Neuronal stem cell (in vitro differentiated cells): ENCODE data around the gene NFAM1.
A peak's percentile ranks its signal among the peaks of the same experiment; 100 is the strongest.

ENCODE experiments used
- DNase-seq: peaks from one replicate; pipeline ENCODE4 v3.0.0-alpha.2; 2013; ENCODE audit warnings: low spot score
- H2AFZ ChIP-seq: one replicate; pipeline ENCODE4 v1.6.1; 2013; ENCODE audit warnings: mild to moderate bottlenecking, low read length, inconsistent platforms
- H2AK5ac ChIP-seq: 2 replicates; pipeline ENCODE4 v1.6.1; 2013; ENCODE audit warnings: low read depth, mild to moderate bottlenecking, inconsistent platforms, low read length, moderate library complexity, mixed read lengths
- H2BK120ac ChIP-seq: 2 replicates; pipeline ENCODE4 v1.6.1; 2013; ENCODE audit warnings: low read depth, mild to moderate bottlenecking, inconsistent platforms, low read length, moderate library complexity, mixed read lengths
- H2BK12ac ChIP-seq: one replicate; pipeline ENCODE4 v1.6.1; 2013; ENCODE audit warnings: low read length, inconsistent platforms
- H2BK15ac ChIP-seq: 2 replicates; pipeline ENCODE4 v1.6.1; 2013; ENCODE audit warnings: mild to moderate bottlenecking, low read length, inconsistent platforms, mixed read lengths
- H2BK5ac ChIP-seq: one replicate; pipeline ENCODE4 v1.6.1; 2013; ENCODE audit warnings: inconsistent platforms, mild to moderate bottlenecking, low read length, moderate library complexity
- H3K14ac ChIP-seq: one replicate; pipeline ENCODE4 v1.6.1; 2013; ENCODE audit warnings: low read length, inconsistent platforms
- H3K18ac ChIP-seq: 2 replicates; pipeline ENCODE4 v1.6.1; 2013; ENCODE audit warnings: low read length, inconsistent platforms
- H3K23ac ChIP-seq: 2 replicates; pipeline ENCODE4 v1.6.1; 2013; ENCODE audit warnings: low read depth, mild to moderate bottlenecking, mixed read lengths, low read length, inconsistent platforms; ENCODE audit not compliant: poor library complexity
- H3K27ac ChIP-seq: replicated peaks from 3 replicates; pipeline ENCODE4 v1.5.1; 2013; ENCODE audit warnings: low read length, inconsistent platforms
- H3K27me3 ChIP-seq, 3 experiments: 2 replicates each; pipeline ENCODE4 v1.6.1; 2013; ENCODE audit warnings: low read length in 3 of 3, mild to moderate bottlenecking in 2 of 3, inconsistent platforms in 1 of 3, low read depth in 1 of 3, mixed read lengths in 1 of 3, moderate library complexity in 1 of 3; ENCODE audit not compliant: control insufficient read depth in 3 of 3, insufficient read depth in 3 of 3
- H3K36me3 ChIP-seq, 2 donors: replicated peaks in 1 of 2; 2 replicates each; pipeline ENCODE4 v1.6.1; 2013; ENCODE audit warnings: low read length in 2 of 2; ENCODE audit not compliant: control insufficient read depth in 2 of 2, insufficient read depth in 2 of 2
- H3K4ac ChIP-seq: 2 replicates; pipeline ENCODE4 v1.6.1; 2013; ENCODE audit warnings: inconsistent platforms, mild to moderate bottlenecking, low read length, moderate library complexity
- H3K4me1 ChIP-seq, 2 donors: 1 replicate in 1 of 2; 2 replicates in 1 of 2; pipeline ENCODE4 v1.6.1; 2013; ENCODE audit warnings: low read length in 2 of 2, low read depth in 1 of 2; ENCODE audit not compliant: control insufficient read depth in 2 of 2, insufficient read depth in 1 of 2
- H3K4me2 ChIP-seq: one replicate; pipeline ENCODE4 v1.6.1; 2013; ENCODE audit warnings: mild to moderate bottlenecking, low read length, inconsistent platforms; ENCODE audit not compliant: insufficient read depth, poor library complexity, severe bottlenecking
- H3K4me3 ChIP-seq, 2 donors: 2 replicates each; pipeline ENCODE4 v1.5.1; 2013; ENCODE audit warnings: low read length in 2 of 2, mild to moderate bottlenecking in 2 of 2, inconsistent platforms in 1 of 2, moderate library complexity in 1 of 2
- H3K79me1 ChIP-seq: one replicate; pipeline ENCODE4 v1.6.1; 2013; ENCODE audit warnings: low read depth, mild to moderate bottlenecking, inconsistent platforms, low read length, moderate library complexity
- H3K9ac ChIP-seq: one replicate; pipeline ENCODE4 v1.6.1; 2013; ENCODE audit warnings: mild to moderate bottlenecking, low read depth, low read length, inconsistent platforms; ENCODE audit not compliant: poor library complexity
- H3K9me3 ChIP-seq, 2 donors: replicated peaks in 1 of 2; 2 replicates each; pipeline versions ENCODE3 to v1.6.1; 2013; ENCODE audit warnings: low read length in 2 of 2, mild to moderate bottlenecking in 2 of 2, inconsistent platforms in 1 of 2, low read depth in 1 of 2, mixed read lengths in 1 of 2, moderate library complexity in 1 of 2; ENCODE audit not compliant: control insufficient read depth in 2 of 2, insufficient read depth in 1 of 2
- H4K8ac ChIP-seq: one replicate; pipeline ENCODE4 v1.6.1; 2013; ENCODE audit warnings: low read depth, mild to moderate bottlenecking, inconsistent platforms, low read length, moderate library complexity
- H4K91ac ChIP-seq: one replicate; pipeline ENCODE4 v1.6.1; 2013; ENCODE audit warnings: low read length, low read depth, mild to moderate bottlenecking, inconsistent platforms; ENCODE audit not compliant: poor library complexity
- WGBS, 2 donors: extraction: QIAGEN DNeasy Blood & Tissue Kit; methylation state at CpG; one replicate each; pipeline ENCODE4 v1.1.7; 2013; ENCODE audit warnings: missing lambda C conversion rate in 2 of 2, mixed read lengths in 1 of 2; ENCODE audit not compliant: insufficient read length in 2 of 2, insufficient replicate concordance in 1 of 2; ENCODE audit errors: extremely low coverage in 2 of 2; 5-methylcytosine and 5-hydroxymethylcytosine counted together

The NFAM1 gene

DNA sequence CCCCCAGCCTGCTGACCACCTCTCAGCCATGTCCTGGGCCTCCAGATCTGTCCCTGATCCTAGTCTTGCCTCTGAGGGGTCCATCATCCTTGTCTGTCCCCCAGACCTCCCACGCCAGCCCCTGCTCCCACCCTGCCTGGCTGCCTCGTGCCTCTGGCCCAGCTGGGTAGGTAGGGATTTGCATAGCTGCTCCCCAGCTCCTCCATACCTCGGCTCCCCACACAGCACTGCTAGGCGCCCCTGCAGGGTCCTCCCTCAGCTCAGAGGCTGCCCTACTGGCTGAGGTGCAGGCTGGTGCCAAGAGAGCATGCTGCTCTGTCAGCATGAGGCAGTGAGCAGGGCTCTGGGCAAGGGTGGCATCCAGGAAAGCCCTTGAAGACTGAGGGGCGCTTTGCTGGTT is 47.7 kb downstream of the NFAM1 start:
- no peak overlapping the region for H3K4ac ChIP-seq
- H3K9ac ChIP-seq: no peak overlapping the region
- no peak for DNase-seq
- H3K4me3 ChIP-seq: no peak overlapping the region
- H3K9me3 ChIP-seq: no peaks in the 10 kb centered on the region
- WGBS, 2 donors: no CpG with 5 or more reads among the region's 5 CpGs
- H3K27me3 ChIP-seq: peaks cover 0 to 59% (median 0%) of the 10 kb centered on the region in 3 experiments
- no peak overlapping the region for H2BK12ac ChIP-seq
- peaks cover 19 to 31% of the 10 kb centered on the region in 2 donors for H3K4me1 ChIP-seq
- peak overlapping the region; percentile 48 for H3K23ac ChIP-seq
- H2AK5ac ChIP-seq: peak overlapping the region; percentile 91
- H2BK5ac ChIP-seq: peak overlapping the region; percentile 11
- H3K14ac ChIP-seq: no peak overlapping the region
- no peak overlapping the region for H2AFZ ChIP-seq
- H4K8ac ChIP-seq: no peak overlapping the region
- peak overlapping the region; percentile 89 for H3K18ac ChIP-seq
- H2BK120ac ChIP-seq: no peak overlapping the region
- no peak overlapping the region for H3K4me2 ChIP-seq
- peak overlapping the region; percentile 78 for H2BK15ac ChIP-seq
- no peak overlapping the region for H4K91ac ChIP-seq
- no peaks in the 10 kb centered on the region for H3K79me1 ChIP-seq
- no peak overlapping the region for H3K27ac ChIP-seq
- no peaks in the 10 kb centered on the region for H3K36me3 ChIP-seq

DNA sequence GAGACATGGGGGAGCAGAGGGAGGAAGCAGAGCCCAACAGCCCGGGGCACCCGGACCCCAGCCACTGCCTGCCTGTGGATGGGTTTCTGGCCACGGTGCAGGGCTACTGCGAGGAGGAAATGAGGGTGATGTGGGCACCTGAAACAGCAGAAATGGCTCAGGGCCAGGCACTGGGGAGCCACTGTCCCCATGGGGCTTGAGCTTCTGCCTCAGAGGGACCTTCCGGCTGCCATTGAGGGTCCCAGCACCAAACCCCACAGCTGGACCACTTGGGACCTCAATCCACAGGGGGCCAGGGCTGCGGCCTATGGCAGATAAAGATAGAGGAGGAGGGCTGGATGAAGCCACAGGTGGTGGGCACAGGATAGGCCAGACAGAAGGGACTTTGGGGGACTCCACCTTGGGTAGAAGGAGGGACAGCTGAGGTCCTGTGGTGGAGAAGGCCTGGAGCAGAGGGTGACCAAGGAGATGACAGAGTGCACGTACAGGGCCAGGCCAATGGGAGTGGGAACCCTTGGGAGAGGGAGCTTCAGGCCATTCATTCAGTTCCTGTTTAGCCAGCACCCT is 48.3 kb downstream of the NFAM1 start:
- no peak overlapping the region for H3K23ac ChIP-seq
- no peak overlapping the region for H4K8ac ChIP-seq
- peaks cover 16 to 28% of the 10 kb centered on the region in 2 donors for H3K4me1 ChIP-seq
- H3K18ac ChIP-seq: peak overlapping the region; percentile 89
- no peak overlapping the region for H2BK5ac ChIP-seq
- no peak for DNase-seq
- H3K36me3 ChIP-seq: no peaks in the 10 kb centered on the region
- H3K27ac ChIP-seq: no peak overlapping the region
- peak overlapping the region; percentile 91 for H2AK5ac ChIP-seq
- no peak overlapping the region for H3K4me2 ChIP-seq
- H2BK12ac ChIP-seq: no peak overlapping the region
- H3K27me3 ChIP-seq: peaks cover 0 to 64% (median 0%) of the 10 kb centered on the region in 3 experiments
- H4K91ac ChIP-seq: no peak overlapping the region
- no peak overlapping the region for H3K4ac ChIP-seq
- H2BK15ac ChIP-seq: peak overlapping the region; percentile 77
- H3K4me3 ChIP-seq: no peak overlapping the region
- no peak overlapping the region for H2AFZ ChIP-seq
- no peak overlapping the region for H2BK120ac ChIP-seq
- H3K79me1 ChIP-seq: no peaks in the 10 kb centered on the region
- H3K9ac ChIP-seq: no peak overlapping the region
- WGBS, 2 donors: no CpG with 5 or more reads among the region's 7 CpGs
- H3K14ac ChIP-seq: no peak overlapping the region
- no peaks in the 10 kb centered on the region for H3K9me3 ChIP-seq

DNA sequence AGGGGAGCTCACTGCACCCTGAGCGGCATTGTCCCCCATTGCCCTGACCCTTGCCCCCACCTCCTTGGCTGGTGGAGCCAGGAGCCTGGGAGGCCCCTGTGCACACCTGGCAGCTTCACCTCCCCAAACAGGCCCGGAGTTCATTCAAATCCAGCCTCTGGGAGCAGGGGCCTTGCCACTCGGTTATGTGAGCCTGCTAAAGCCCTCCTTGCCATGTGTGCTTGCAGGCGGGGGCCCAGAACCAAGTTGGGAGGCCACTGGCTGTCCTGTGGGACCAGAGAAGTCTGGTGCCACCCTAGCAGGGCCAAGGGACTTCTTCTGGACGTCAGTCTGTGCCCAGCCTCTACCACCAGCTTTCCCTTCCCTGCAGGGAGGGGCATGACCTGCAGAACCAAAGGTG is 48.9 kb downstream of the NFAM1 start:
- Histone ChIP-seq H3K27me3 (peaks cover 0 to 69% (median 0%) of the 10 kb centered on the region in 3 experiments), H3K27ac (no peak overlapping the region), H2AFZ (no peak overlapping the region), H2BK12ac (peak overlapping the region; percentile 91), H3K14ac (peak overlapping the region; percentile 60), H2AK5ac (peak overlapping the region; percentile 91), H3K36me3 (no peaks in the 10 kb centered on the region), H3K4me1 (peaks cover 16 to 23% of the 10 kb centered on the region in 2 donors), H3K9ac (peak overlapping the region; percentile 16), H2BK120ac (peak overlapping the region; percentile 58), H4K91ac (no peak overlapping the region), H4K8ac (no peak overlapping the region), H3K79me1 (no peaks in the 10 kb centered on the region), H3K4ac (no peak overlapping the region), H3K18ac (peak overlapping the region; percentile 69), H2BK5ac (no peak overlapping the region), H3K4me2 (no peak overlapping the region), H2BK15ac (peak overlapping the region; percentile 91), H3K23ac (no peak overlapping the region), H3K9me3 (peaks cover 0 to 2% of the 10 kb centered on the region in 2 donors), H3K4me3 (no peak overlapping the region)
- WGBS, 2 donors: no CpG with 5 or more reads among the region's 5 CpGs
- no peak for DNase-seq

DNA sequence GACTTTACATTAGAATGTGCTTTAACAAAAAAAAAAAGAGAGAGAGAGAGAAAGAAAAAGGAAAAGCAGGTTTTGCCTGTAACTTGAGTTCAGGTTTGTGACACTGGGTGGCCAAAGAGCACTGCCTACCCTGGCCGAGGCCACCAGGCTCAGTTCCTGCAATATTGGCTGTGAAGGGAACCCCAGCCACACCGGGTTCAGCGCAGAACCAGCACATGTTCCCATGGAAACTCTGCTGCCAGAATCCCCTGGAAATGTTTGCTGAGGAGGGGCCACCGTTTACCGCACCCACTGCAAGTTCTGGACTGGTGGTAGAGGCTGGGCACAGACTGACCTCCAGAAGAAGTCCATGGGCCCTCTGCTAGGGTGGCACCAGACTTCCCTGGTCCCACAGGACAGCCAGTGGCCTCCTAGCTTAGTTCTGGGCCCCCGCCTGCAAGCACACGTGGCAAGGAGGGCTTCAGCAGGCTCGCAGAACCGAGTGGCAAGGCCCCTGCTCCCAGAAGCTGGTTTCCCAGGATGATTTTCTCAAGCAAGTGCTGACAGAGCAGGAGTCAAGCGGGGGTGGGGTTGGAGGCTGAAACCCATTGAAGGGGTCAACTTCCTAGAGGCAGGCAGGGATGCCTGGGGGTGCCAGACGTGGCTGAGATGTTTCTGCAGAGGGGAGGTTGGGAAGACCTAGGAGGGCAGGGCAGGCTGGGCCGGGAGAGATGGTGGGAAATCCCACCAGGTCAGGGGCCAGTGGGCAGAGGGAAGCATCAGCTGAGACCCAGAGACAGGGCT is 51.2 kb downstream of the NFAM1 start:
- peaks cover 0 to 65% (median 0%) of the 10 kb centered on the region in 3 experiments for H3K27me3 ChIP-seq
- DNase-seq: no peak
- no peaks in the 10 kb centered on the region for H3K36me3 ChIP-seq

More for the DNA sequence above, 51.2 kb downstream of the NFAM1 start:
- Histone ChIP-seq H2BK12ac (peak overlapping the region; percentile 75), H3K23ac (peak overlapping the region; percentile 25), H3K4me2 (no peak overlapping the region), H3K79me1 (no peaks in the 10 kb centered on the region), H3K4me1 (peaks cover 28 to 30% of the 10 kb centered on the region in 2 donors), H3K9me3 (peaks cover 0 to 2% of the 10 kb centered on the region in 2 donors), H3K4me3 (no peak overlapping the region), H3K18ac (peak overlapping the region; percentile 93), H2BK120ac (peak overlapping the region; percentile 6), H4K91ac (no peak overlapping the region), H3K14ac (peak overlapping the region; percentile 39), H2BK15ac (peak overlapping the region; percentile 91), H3K27ac (no peak overlapping the region), H4K8ac (no peak overlapping the region), H2BK5ac (peak overlapping the region; percentile 69), H3K4ac (no peak overlapping the region), H2AFZ (no peak overlapping the region), H3K9ac (peak overlapping the region; percentile 72), H2AK5ac (peak overlapping the region; percentile 82)
- WGBS, 2 donors: no CpG with 5 or more reads among the region's 12 CpGs
